Endothelial cell of umbilical vein (primary cell): ENCODE measurements around the gene FOXC1. TPM values are rescaled to one million over a fixed set of nuclear protein-coding genes. Genes with fewer than 3 reads are reported as not detected.

Experiments used
- BruUV-seq: library from RNA; stranded (reverse); fragments of 400-500 nt; replicated peaks from 2 replicates; lab custom pipeline; 2021; lab: Mats Ljungman, UMichigan
- CTCF ChIA-PET: fragments of 300-600, 350-600 bp; sonication (Branson Sonifier 250); formaldehyde crosslinking; loops from one replicate; lab custom pipeline; 2021; ENCODE audit warnings: antibody characterized with exemption, inconsistent platforms; lab: Charles Lee
- POLR2A ChIA-PET: fragments of 300-600, 350-600 bp; sonication (Branson Sonifier 250); formaldehyde crosslinking; loops from one replicate; lab custom pipeline; 2021; ENCODE audit warnings: antibody characterized with exemption, inconsistent platforms; lab: Charles Lee
- DNase-seq: peaks from one replicate; pipeline ENCODE4 v3.0.0-alpha.2; 2011; ENCODE audit warnings: low read depth, low spot score
- FAIRE-seq: peaks from 2 replicates; lab custom pipeline; 2011; peaks lifted over from hg19 to GRCh38; lab: Jason Lieb, UNC
- H2AFZ ChIP-seq: 2 replicates; pipeline ENCODE4 v1.6.0; 2012; ENCODE audit warnings: low read depth, low read length, control low read depth, inconsistent platforms
- H3K27ac ChIP-seq: 2 replicates; pipeline ENCODE4 v1.5.1; 2011; ENCODE audit warnings: low read depth, mild to moderate bottlenecking, control low read depth, low read length, moderate library complexity; ENCODE audit not compliant: insufficient read depth
- H3K27me3 ChIP-seq, 2 experiments: 2 replicates each; pipeline versions ENCODE4 v1.6.0 to v1.6.1; 2011; ENCODE audit warnings: low read length in 2 of 2, mixed read lengths in 1 of 2; ENCODE audit not compliant: control insufficient read depth in 2 of 2, insufficient read depth in 2 of 2
- H3K36me3 ChIP-seq, 2 experiments: 2 replicates in 1 of 2; 3 replicates in 1 of 2; pipeline ENCODE4 v1.5.1; 2011; ENCODE audit warnings: low read length in 2 of 2, mild to moderate bottlenecking in 1 of 2, moderate library complexity in 1 of 2; ENCODE audit not compliant: control insufficient read depth in 2 of 2, insufficient read depth in 2 of 2; ENCODE audit errors: extremely low read depth in 1 of 2
- H3K4me1 ChIP-seq: 3 replicates; pipeline ENCODE4 v1.5.1; 2011; ENCODE audit warnings: mild to moderate bottlenecking, low read length; ENCODE audit not compliant: control insufficient read depth, insufficient read depth; ENCODE audit errors: extremely low read depth
- H3K4me2 ChIP-seq: 2 replicates; pipeline ENCODE4 v1.6.1; 2011; ENCODE audit warnings: low read length, control low read depth, mixed read lengths; ENCODE audit not compliant: insufficient read depth
- H3K4me3 ChIP-seq, 3 experiments: fragments of 200-600 bp in 1 of 3; sonication (generic), shearing (Covaris generic) in 1 of 3; replicated peaks in 1 of 3; 2 replicates each; pipeline ENCODE4 v1.5.1; 2011 to 2016; ENCODE audit warnings: control low read depth in 3 of 3, low read length in 3 of 3, mild to moderate bottlenecking in 2 of 3, inconsistent platforms in 1 of 3, low read depth in 1 of 3, moderate library complexity in 1 of 3; ENCODE audit not compliant: insufficient read depth in 1 of 3
- H3K79me2 ChIP-seq: 2 replicates; pipeline ENCODE4 v1.6.0; 2012; ENCODE audit warnings: low read length, inconsistent platforms; ENCODE audit not compliant: control insufficient read depth, insufficient read depth
- H3K9ac ChIP-seq: replicated peaks from 2 replicates; pipeline ENCODE3; 2011; ENCODE audit warnings: low read length, control low read depth; ENCODE audit not compliant: insufficient read depth; ENCODE audit errors: extremely low read depth
- H3K9me1 ChIP-seq: replicated peaks from 3 replicates; pipeline ENCODE4 v1.6.0; 2011; ENCODE audit warnings: mild to moderate bottlenecking, low read length; ENCODE audit not compliant: control insufficient read depth, insufficient read depth; ENCODE audit errors: extremely low read depth
- H3K9me3 ChIP-seq: replicated peaks from 2 replicates; pipeline ENCODE4 v1.5.1; 2012; ENCODE audit warnings: low read length, inconsistent platforms; ENCODE audit not compliant: control insufficient read depth, insufficient read depth
- H4K20me1 ChIP-seq: replicated peaks from 2 replicates; pipeline ENCODE3; 2011; ENCODE audit warnings: mild to moderate bottlenecking, low read length; ENCODE audit not compliant: control insufficient read depth, insufficient read depth; ENCODE audit errors: extremely low read depth
- CTCF ChIP-seq, 2 donors: IDR thresholded peaks; 1 replicate in 1 of 2; 2 replicates in 1 of 2; pipeline ENCODE4 v1.5.1; 2011; ENCODE audit warnings: low read length in 2 of 2, mild to moderate bottlenecking in 2 of 2, moderate library complexity in 2 of 2, control low read depth in 1 of 2, inconsistent platforms in 1 of 2, low read depth in 1 of 2; ENCODE audit not compliant: insufficient read depth in 1 of 2; ENCODE audit errors: extremely low read depth in 1 of 2
- EZH2 ChIP-seq: IDR thresholded peaks from 2 replicates; pipeline ENCODE4 v1.6.1; 2012; ENCODE audit warnings: borderline replicate concordance, low read depth, mild to moderate bottlenecking, moderate library complexity, low read length, inconsistent platforms; ENCODE audit not compliant: severe bottlenecking
- FOS ChIP-seq: IDR thresholded peaks from 2 replicates; pipeline ENCODE4 v1.6.1; 2011; ENCODE audit warnings: mild to moderate bottlenecking, low read length, moderate library complexity, borderline replicate concordance; ENCODE audit not compliant: insufficient read depth
- GATA2 ChIP-seq: IDR thresholded peaks from 2 replicates; pipeline ENCODE4 v1.7.0; 2011; ENCODE audit warnings: low read depth, mild to moderate bottlenecking, moderate library complexity, mixed read lengths, low read length; ENCODE audit not compliant: insufficient read length, insufficient read depth
- JUN ChIP-seq: IDR thresholded peaks from 2 replicates; pipeline ENCODE4 v1.6.1; 2011; ENCODE audit warnings: borderline replicate concordance, low read depth; ENCODE audit not compliant: insufficient read length, insufficient read depth
- MYC ChIP-seq: IDR thresholded peaks from one replicate; pipeline ENCODE4 v1.6.1; 2011; ENCODE audit warnings: mild to moderate bottlenecking, low read depth, low read length
- POLR2A ChIP-seq: IDR thresholded peaks from 2 replicates; pipeline ENCODE4 v1.6.1; 2012; ENCODE audit warnings: low read depth, mild to moderate bottlenecking, control low read depth, low read length
- POLR2AphosphoS5 ChIP-seq: IDR thresholded peaks from 2 replicates; pipeline ENCODE4 v1.6.1; 2012; ENCODE audit warnings: low read depth, mild to moderate bottlenecking, control low read depth, low read length, moderate library complexity; ENCODE audit not compliant: insufficient read depth
- dilution Hi-C: fragments of 300-500 bp; cut with MboI; formaldehyde crosslinking; loops from one replicate; pipeline ENCODE4 v1.15.0; 2019; ENCODE audit warnings: low sequenced_read_pairs; ENCODE audit not compliant: extremely low pct_ligation_motif_present
- intact Hi-C: fragments of 100-400 bp; cut with micrococcal nuclease; formaldehyde crosslinking; loops from one replicate; pipeline ENCODE4 v1.10.0; 2022
- polyA plus RNA-seq, 4 experiments: library from polyadenylated mRNA; depleted of rRNA in 3 of 4; stranded (reverse) in 3 of 4; unstranded in 1 of 4; fragments of >200 nt; gene quantifications; 2 replicates each; pipeline versions ENCODE4 v1.2.1 to v1.2.3, GENCODE V29; 2011 to 2012; ENCODE audit warnings: missing spikeins in 1 of 4
- total RNA-seq: library from RNA; stranded (reverse); gene quantifications from 2 replicates; pipeline ENCODE4 v1.2.3, GENCODE V29; 2021
- TF ChIP-seq, protein P1 (sequence below): IDR thresholded peaks from 2 replicates; pipeline ENCODE4 v1.6.1; 2011; ENCODE audit not compliant: insufficient read depth, insufficient read length

FOXC1 gene
- total and polyA plus RNA-seq, 2 donors (not counting 3 experiments of a cell fraction or from before 2014, with no cell fraction given), result 6.4 to 16.4 TPM

- intact Hi-C loops (no loop called here), dilution Hi-C loops (no loop called here)
- H3K79me2 ChIP-seq, result no peaks in the 10 kb centered on the region
- no peaks in the 10 kb centered on the region for H3K9me1 ChIP-seq
- FAIRE-seq (no peak), DNase-seq (no peak)
- no peak overlapping the region for H3K27ac ChIP-seq
- ChIA-PET CTCF (no interaction called here), POLR2A (no interaction called here)
- no peak overlapping the region for H2AFZ ChIP-seq
- no TSS peak for BruUV-seq
- no peaks in the 10 kb centered on the region for H3K4me1 ChIP-seq
- no peak overlapping the region for H3K4me2 ChIP-seq
- H3K9me3 ChIP-seq, result no peaks in the 10 kb centered on the region
- H3K36me3 ChIP-seq, result no peaks in the 10 kb centered on the region
- no peak overlapping the region for H3K4me3 ChIP-seq
- peaks cover 1 to 3% of the 10 kb centered on the region in 2 experiments for H3K27me3 ChIP-seq
- TF ChIP-seq FOS, result no peak
- no peak for TF ChIP-seq JUN
- TF ChIP-seq CTCF (IDR thresholded peaks at IDR 0.05; ENCODE audit: extremely low read depth in 1 of 2, insufficient read depth in 1 of 2, low read depth in 1 of 2, low read length in 2 of 2), result no peak
- H3K9ac ChIP-seq, result no peak overlapping the region
- no peaks in the 10 kb centered on the region for H4K20me1 ChIP-seq
These were observed 32.5 kb upstream of the FOXC1 start for GRCh38 chr6:1577146-1577680.

DNA sequence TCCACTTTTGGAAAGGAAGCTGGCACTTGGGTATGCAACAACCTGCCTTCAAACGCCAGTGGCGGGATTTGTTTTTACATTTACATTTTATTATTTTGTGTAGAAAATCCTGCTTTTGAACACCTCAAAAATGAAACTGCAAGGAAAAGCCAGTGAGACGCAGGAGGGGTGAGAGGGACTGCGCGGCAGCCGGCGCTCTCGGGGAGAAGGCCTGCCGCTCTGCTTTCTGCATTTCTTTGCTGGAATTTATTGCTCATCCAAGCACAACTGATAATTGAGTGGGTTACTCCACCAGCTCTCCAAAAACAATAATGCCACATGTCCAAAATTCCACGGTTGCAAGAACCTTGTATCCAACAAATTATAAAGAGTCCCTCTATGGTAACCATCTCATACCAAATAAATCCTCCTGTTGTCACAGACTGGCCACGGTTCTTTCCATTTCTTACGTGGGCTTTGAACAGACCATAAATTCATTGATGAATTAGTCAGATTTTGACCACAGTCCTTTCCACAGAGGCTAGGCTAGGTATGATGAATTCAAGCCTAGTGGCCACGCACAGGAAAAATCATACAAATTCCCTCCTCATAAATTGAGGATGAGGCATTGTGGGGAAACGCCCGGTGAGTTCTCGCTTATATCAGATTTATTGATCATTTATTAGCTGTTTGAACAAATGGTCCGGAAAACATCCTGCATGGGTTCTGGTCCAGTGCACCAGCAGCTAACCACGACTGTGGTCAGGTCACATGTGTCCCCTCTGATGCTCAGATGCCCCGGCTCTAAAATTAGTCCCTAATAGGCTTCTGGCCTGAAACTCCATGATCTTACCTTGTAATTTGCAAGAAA lies 31.6 kb upstream of the FOXC1 start:
- no peaks in the 10 kb centered on the region for H4K20me1 ChIP-seq
- no peak overlapping the region for H3K4me2 ChIP-seq
- DNase-seq, result no peak
- no peak for FAIRE-seq
- no TSS peak for BruUV-seq
- TF ChIP-seq, protein P1, sequence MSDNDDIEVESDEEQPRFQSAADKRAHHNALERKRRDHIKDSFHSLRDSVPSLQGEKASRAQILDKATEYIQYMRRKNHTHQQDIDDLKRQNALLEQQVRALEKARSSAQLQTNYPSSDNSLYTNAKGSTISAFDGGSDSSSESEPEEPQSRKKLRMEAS, result no peak
- TF ChIP-seq GATA2 (no peak), POLR2AphosphoS5 (no peak), MYC (no peak), CTCF (IDR thresholded peaks at IDR 0.05; ENCODE audit: extremely low read depth in 1 of 2, insufficient read depth in 1 of 2, low read depth in 1 of 2, low read length in 2 of 2) (no peak), EZH2 (no peak), JUN (no peak), POLR2A (no peak), FOS (no peak)
- no peak overlapping the region for H3K27ac ChIP-seq
- H3K36me3 ChIP-seq, result no peaks in the 10 kb centered on the region
- no peak overlapping the region for H3K9ac ChIP-seq
- ChIA-PET POLR2A (interaction anchor here (0.5 kb wide), 1 partner anchor 14 kb away, joined by 3 read pairs; no protein-coding TSS in a partner anchor), CTCF (no interaction called here)
- dilution Hi-C loops, result no loop called here
- H3K9me3 ChIP-seq, result no peaks in the 10 kb centered on the region
- H3K4me3 ChIP-seq, result no peak overlapping the region
- peaks cover 0 to under 1% of the 10 kb centered on the region in 2 experiments for H3K27me3 ChIP-seq
- H2AFZ ChIP-seq, result no peak overlapping the region
- H3K9me1 ChIP-seq, result no peaks in the 10 kb centered on the region
- no peaks in the 10 kb centered on the region for H3K4me1 ChIP-seq
- intact Hi-C loops, result no loop called here
- no peaks in the 10 kb centered on the region for H3K79me2 ChIP-seq
